ENCODE measurements around the gene FGD5.

GRCh38 chr3:14775563-14775962 is 43.2 kb upstream of the FGD5 start:
- TF ChIP-seq FOSL1 (tag; conservative IDR thresholded peaks at IDR 0.05) (no peak), ADNP (tag; IDR thresholded peaks at IDR 0.05) (no peak), SMAD3 (CRISPR knock-in tag; conservative IDR thresholded peaks at IDR 0.05) (no peak), CHD2 (IDR thresholded peaks at IDR 0.05; ENCODE audit: low read depth, low read length) (no peak), HMGXB4 (CRISPR knock-in tag; IDR thresholded peaks at IDR 0.05) (no peak), BACH1 (tag; IDR thresholded peaks at IDR 0.05) (no peak), POLR2A (conservative IDR thresholded peaks at IDR 0.05) (no peak), ZBTB2 (IDR thresholded peaks at IDR 0.05) (no peak), POLR2AphosphoS5 (IDR thresholded peaks at IDR 0.05; ENCODE audit: control insufficient read depth, insufficient read depth, low read depth, low read length) (no peak)

Measured in K562 (cell line).